Mesothelial cell of epicardium (in vitro differentiated cells): Measurements from ENCODE around the gene EPN2. TPM values are rescaled to one million over a fixed set of nuclear protein-coding genes. Genes with fewer than 3 reads are reported as not detected.

Experiments
- DNase-seq, 2 experiments: peaks; one replicate each; pipeline ENCODE4 v3.0.0; 2021; ENCODE audit warnings: low spot score in 2 of 2; ENCODE audit not compliant: unreplicated experiment in 2 of 2
- H3K27ac Mint-ChIP-seq: 2 replicates; pipeline ENCODE4 v1.8.0; 2021; ENCODE audit warnings: mixed read lengths
- H3K27me3 Mint-ChIP-seq: 2 replicates; pipeline ENCODE4 v1.8.0; 2021; ENCODE audit warnings: low read depth, mixed read lengths
- H3K36me3 Mint-ChIP-seq: 2 replicates; pipeline ENCODE4 v1.8.0; 2021; ENCODE audit warnings: mixed read lengths
- H3K4me1 Mint-ChIP-seq: 2 replicates; pipeline ENCODE4 v1.8.0; 2021; ENCODE audit warnings: mixed read lengths
- H3K4me3 Mint-ChIP-seq: 2 replicates; pipeline ENCODE4 v1.8.0; 2021; ENCODE audit warnings: mild to moderate bottlenecking, moderate library complexity, mixed read lengths
- H3K9me3 Mint-ChIP-seq: 2 replicates; pipeline ENCODE4 v1.8.0; 2021; ENCODE audit warnings: mixed read lengths
- total RNA-seq: library from RNA; stranded (reverse); gene quantifications from 3 replicates; pipeline ENCODE4 v1.2.1, GENCODE V29; 2021
- TF ChIP-seq, protein P1 (sequence below): fragments of 200-600 bp; sonication (generic); IDR thresholded peaks from one replicate; pipeline ENCODE4 v1.5.0; 2021; ENCODE audit warnings: antibody characterized with exemption; ENCODE audit not compliant: unreplicated experiment

EPN2 gene
- total RNA-seq, 1 donor from 2014 or later, result 70.2 TPM

DNA sequence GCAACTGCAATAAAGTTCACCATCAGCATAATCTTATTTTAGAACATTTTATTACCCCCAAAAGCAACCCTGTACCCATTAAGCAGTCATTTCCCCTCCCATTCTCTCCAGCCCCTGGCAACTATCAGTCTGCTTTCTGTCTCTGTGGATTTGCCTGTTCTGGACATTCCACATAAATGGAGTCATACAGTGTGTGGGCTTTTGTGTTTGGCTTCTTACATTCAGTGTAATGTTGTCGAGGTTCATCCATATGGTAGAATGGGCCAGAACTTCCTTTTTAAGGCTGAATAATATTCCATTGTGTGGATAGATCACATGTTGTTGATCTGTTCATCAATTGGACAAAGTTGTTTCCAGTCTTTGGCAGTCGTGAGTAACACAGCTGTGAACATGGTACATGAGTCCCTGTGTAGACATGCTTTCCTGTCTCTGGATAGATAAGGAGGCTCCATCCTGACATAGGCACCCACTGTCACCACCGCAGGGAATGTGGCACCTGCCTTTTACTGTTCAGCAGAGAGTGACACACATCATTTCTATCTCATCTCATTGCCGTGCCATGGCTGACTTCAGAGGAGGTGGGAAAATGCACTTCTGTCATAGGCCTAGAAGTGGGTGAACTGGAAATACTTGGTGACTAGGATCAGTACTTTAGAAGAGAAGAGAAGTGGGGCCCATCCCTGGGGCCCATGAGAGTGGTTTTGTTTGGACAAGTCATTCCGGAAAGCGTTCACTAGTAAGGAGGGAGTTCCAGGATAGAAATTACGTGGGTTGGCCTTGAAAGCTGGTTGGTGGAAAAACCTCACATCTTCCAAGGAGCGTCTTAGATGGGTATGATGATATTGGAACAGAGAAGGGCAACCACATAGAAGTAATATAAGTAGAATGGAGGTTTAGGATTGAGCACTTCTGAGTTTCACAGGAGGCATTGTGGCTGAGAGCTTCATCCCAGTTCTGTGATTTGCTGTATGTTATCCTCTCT, 25.8 kb downstream of the EPN2 start:
- TF ChIP-seq, protein P1, sequence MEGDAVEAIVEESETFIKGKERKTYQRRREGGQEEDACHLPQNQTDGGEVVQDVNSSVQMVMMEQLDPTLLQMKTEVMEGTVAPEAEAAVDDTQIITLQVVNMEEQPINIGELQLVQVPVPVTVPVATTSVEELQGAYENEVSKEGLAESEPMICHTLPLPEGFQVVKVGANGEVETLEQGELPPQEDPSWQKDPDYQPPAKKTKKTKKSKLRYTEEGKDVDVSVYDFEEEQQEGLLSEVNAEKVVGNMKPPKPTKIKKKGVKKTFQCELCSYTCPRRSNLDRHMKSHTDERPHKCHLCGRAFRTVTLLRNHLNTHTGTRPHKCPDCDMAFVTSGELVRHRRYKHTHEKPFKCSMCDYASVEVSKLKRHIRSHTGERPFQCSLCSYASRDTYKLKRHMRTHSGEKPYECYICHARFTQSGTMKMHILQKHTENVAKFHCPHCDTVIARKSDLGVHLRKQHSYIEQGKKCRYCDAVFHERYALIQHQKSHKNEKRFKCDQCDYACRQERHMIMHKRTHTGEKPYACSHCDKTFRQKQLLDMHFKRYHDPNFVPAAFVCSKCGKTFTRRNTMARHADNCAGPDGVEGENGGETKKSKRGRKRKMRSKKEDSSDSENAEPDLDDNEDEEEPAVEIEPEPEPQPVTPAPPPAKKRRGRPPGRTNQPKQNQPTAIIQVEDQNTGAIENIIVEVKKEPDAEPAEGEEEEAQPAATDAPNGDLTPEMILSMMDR, result no peak
- peak overlapping the region; percentile 60 for H3K27ac Mint-ChIP-seq
- H3K9me3 Mint-ChIP-seq, result no peaks in the 10 kb centered on the region
- DNase-seq, result no peak
- H3K36me3 Mint-ChIP-seq, result peaks cover 4% of the 10 kb centered on the region
- no peak overlapping the region for H3K4me3 Mint-ChIP-seq
- peaks cover 30% of the 10 kb centered on the region for H3K4me1 Mint-ChIP-seq
- H3K27me3 Mint-ChIP-seq, result no peaks in the 10 kb centered on the region

DNA sequence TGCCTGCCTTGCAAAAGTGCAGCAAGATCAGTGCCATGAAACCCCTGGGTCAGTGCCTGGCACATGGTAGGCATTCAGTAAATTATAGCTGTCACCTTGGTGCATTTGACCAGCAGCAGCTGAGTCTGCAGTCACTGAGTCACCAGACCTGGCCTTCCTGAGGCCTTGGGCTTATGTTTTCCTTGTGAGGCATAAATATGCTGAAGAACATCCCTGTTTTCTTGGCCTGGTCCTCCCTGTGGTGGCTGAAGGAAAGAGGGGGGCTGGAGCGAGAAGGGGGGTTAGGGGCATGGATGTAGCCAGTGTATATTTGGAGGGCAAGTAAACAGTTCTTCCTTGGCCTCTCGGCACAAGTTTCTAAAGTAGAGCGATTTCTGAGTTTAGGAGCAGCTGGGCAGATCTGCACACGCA, 26.5 kb downstream of the EPN2 start:
- H3K27ac Mint-ChIP-seq, result peak overlapping the region; percentile 60
- H3K4me3 Mint-ChIP-seq, result no peak overlapping the region
- H3K4me1 Mint-ChIP-seq, result peaks cover 32% of the 10 kb centered on the region

DNA sequence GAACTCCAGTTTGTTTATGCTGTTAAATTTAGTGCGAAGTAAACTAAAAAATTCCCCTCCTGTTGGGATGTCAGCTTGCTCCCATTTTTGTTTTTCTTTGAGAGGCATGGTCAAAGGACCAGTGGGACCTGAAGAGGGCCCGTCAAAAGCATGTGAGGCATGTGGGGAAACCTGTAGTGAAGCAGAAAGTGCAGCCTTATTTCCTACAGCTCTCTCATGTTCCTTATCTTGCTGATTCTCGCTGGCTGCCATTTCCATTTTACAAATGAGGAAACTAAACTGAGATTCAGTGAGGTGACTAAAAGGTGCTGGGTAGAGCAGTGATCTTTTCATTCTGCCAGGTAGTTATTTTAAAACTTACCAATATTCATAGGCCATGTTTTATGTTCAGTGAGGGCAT, 27.1 kb downstream of the EPN2 start:
- no peak overlapping the region for H3K4me3 Mint-ChIP-seq
- H3K4me1 Mint-ChIP-seq, result peaks cover 36% of the 10 kb centered on the region
- peak overlapping the region; percentile 93 for H3K27ac Mint-ChIP-seq
- no peak for DNase-seq
- no peaks in the 10 kb centered on the region for H3K27me3 Mint-ChIP-seq
- peaks cover 4% of the 10 kb centered on the region for H3K36me3 Mint-ChIP-seq
- no peaks in the 10 kb centered on the region for H3K9me3 Mint-ChIP-seq
- TF ChIP-seq, protein P1, result no peak

More for the DNA sequence above, 26.5 kb downstream of the EPN2 start:
- H3K27me3 Mint-ChIP-seq, result no peaks in the 10 kb centered on the region
- H3K9me3 Mint-ChIP-seq, result no peaks in the 10 kb centered on the region
- TF ChIP-seq, protein P1, result no peak
- H3K36me3 Mint-ChIP-seq, result peaks cover 4% of the 10 kb centered on the region
- no peak for DNase-seq

DNA sequence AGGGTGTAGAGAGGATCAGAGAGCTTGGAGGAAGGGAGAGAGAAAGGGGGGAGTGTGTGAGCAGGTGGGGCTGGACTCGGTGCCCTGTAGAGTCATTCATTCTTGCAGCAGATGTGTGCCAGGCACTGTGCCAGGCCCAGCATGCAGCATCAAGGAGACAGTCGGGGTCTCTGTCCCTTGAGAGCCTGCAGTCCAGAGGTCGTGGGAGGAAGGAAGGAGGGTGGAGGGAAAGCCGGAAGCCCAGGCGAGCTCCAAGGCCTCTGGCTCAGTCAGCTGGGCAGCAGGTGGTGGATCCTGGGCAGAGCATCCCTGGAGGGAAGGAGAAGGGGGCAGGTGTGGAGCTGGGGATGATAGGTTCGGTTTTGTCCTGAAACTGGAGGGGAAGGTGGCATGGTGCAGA, 27.5 kb downstream of the EPN2 start:
- Mint-ChIP-seq H3K27me3 (no peaks in the 10 kb centered on the region), H3K9me3 (no peaks in the 10 kb centered on the region), H3K36me3 (peaks cover 4% of the 10 kb centered on the region), H3K27ac (peak overlapping the region; percentile 93), H3K4me3 (no peak overlapping the region), H3K4me1 (peaks cover 36% of the 10 kb centered on the region)
- TF ChIP-seq, protein P1, result no peak
- no peak for DNase-seq

DNA sequence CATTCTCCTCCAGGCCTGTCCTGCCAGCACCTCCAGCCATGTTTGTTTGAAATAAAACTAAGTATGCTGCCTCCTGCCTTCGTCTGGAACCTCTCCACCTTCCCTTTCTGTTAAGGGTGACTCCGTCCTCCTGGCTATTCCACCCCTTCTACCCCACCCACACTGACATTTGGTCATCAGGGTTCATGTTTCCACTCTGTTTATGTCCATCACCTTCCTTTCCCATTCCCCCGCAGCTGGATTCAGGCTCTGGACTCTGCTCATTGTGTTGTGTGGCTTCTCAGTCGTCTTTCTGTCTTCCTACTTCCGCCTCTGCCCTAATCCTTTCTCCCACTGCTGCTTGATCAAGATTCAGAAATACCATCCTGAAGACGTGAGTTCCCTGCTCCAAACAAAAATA, 28.6 kb downstream of the EPN2 start:
- peaks cover 4% of the 10 kb centered on the region for H3K36me3 Mint-ChIP-seq
- no peak for DNase-seq
- H3K27me3 Mint-ChIP-seq, result no peaks in the 10 kb centered on the region
- peaks cover 36% of the 10 kb centered on the region for H3K4me1 Mint-ChIP-seq
- TF ChIP-seq, protein P1, result no peak
- H3K9me3 Mint-ChIP-seq, result no peaks in the 10 kb centered on the region
- peak overlapping the region; percentile 63 for H3K27ac Mint-ChIP-seq
- no peak overlapping the region for H3K4me3 Mint-ChIP-seq
